ENCODE measurements around the gene MAML3.

The MAML3 gene

GRCh38 chr4:139907001-139907809, 246.8 kb downstream of the MAML3 start:
- TF ChIP-seq TEAD4 (IDR thresholded peaks at IDR 0.05) = no peak
- TF ChIP-seq EP300 (IDR thresholded peaks at IDR 0.05; ENCODE audit: borderline replicate concordance) = no peak
- TF ChIP-seq CREB1 (IDR thresholded peaks at IDR 0.05; ENCODE audit: low read depth) = no peak
- no peak for TF ChIP-seq FOXM1 (IDR thresholded peaks at IDR 0.05; ENCODE audit: borderline replicate concordance, low read depth)
- TF ChIP-seq TAF1 (IDR thresholded peaks at IDR 0.05; ENCODE audit: low read depth) = no peak
- no peak for TF ChIP-seq ZBTB7A (IDR thresholded peaks at IDR 0.05; ENCODE audit: low read depth)
- TF ChIP-seq YY1 (IDR thresholded peaks at IDR 0.05; ENCODE audit: low read depth) = no peak
- TF ChIP-seq TCF12 (IDR thresholded peaks at IDR 0.05; ENCODE audit: low read depth) = no peak
- TF ChIP-seq, protein P1, sequence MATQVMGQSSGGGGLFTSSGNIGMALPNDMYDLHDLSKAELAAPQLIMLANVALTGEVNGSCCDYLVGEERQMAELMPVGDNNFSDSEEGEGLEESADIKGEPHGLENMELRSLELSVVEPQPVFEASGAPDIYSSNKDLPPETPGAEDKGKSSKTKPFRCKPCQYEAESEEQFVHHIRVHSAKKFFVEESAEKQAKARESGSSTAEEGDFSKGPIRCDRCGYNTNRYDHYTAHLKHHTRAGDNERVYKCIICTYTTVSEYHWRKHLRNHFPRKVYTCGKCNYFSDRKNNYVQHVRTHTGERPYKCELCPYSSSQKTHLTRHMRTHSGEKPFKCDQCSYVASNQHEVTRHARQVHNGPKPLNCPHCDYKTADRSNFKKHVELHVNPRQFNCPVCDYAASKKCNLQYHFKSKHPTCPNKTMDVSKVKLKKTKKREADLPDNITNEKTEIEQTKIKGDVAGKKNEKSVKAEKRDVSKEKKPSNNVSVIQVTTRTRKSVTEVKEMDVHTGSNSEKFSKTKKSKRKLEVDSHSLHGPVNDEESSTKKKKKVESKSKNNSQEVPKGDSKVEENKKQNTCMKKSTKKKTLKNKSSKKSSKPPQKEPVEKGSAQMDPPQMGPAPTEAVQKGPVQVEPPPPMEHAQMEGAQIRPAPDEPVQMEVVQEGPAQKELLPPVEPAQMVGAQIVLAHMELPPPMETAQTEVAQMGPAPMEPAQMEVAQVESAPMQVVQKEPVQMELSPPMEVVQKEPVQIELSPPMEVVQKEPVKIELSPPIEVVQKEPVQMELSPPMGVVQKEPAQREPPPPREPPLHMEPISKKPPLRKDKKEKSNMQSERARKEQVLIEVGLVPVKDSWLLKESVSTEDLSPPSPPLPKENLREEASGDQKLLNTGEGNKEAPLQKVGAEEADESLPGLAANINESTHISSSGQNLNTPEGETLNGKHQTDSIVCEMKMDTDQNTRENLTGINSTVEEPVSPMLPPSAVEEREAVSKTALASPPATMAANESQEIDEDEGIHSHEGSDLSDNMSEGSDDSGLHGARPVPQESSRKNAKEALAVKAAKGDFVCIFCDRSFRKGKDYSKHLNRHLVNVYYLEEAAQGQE (IDR thresholded peaks at IDR 0.05; ENCODE audit: low read depth) = no peak
- TF ChIP-seq CEBPB (IDR thresholded peaks at IDR 0.05) = no peak

GRCh38 chr4:139905489-139905888, 248.5 kb downstream of the MAML3 start:
- TF ChIP-seq, protein P2, sequence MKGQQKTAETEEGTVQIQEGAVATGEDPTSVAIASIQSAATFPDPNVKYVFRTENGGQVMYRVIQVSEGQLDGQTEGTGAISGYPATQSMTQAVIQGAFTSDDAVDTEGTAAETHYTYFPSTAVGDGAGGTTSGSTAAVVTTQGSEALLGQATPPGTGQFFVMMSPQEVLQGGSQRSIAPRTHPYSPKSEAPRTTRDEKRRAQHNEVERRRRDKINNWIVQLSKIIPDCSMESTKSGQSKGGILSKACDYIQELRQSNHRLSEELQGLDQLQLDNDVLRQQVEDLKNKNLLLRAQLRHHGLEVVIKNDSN (IDR thresholded peaks at IDR 0.05) = no peak
- TF ChIP-seq TAF1 (IDR thresholded peaks at IDR 0.05; ENCODE audit: low read depth) = no peak
- no peak for TF ChIP-seq TCF12 (IDR thresholded peaks at IDR 0.05; ENCODE audit: low read depth)
- no peak for TF ChIP-seq TEAD4 (IDR thresholded peaks at IDR 0.05)
- TF ChIP-seq ZBTB7A (IDR thresholded peaks at IDR 0.05; ENCODE audit: low read depth) = no peak
- no peak for TF ChIP-seq RAD21 (IDR thresholded peaks at IDR 0.05; ENCODE audit: low read depth)
- no peak for TF ChIP-seq EGR1 (IDR thresholded peaks at IDR 0.05)

DNA sequence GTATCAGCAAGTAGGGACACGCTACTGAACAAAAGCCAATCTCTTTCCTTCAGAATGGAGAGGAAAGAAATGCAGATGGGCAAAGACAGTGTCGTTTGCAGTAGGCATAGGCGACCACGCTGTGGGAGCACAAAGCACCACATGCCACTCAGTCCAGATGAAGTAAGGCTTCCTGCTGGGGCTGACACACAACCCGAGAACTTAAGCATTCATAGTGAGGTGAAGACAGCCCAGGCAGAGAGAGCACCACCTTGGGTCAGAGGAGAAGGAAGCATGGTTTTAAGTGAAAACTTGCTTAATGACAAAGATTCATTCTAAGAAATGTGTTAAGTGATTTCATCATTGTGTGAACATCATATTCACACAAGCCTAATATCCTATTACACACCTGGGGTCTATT, 249.6 kb downstream of the MAML3 start:
- TF ChIP-seq EP300 (IDR thresholded peaks at IDR 0.05; ENCODE audit: borderline replicate concordance) = no peak
- TF ChIP-seq NFIC (IDR thresholded peaks at IDR 0.05) = no peak
- no peak for TF ChIP-seq RAD21 (IDR thresholded peaks at IDR 0.05; ENCODE audit: low read depth)
- TF ChIP-seq TEAD4 (IDR thresholded peaks at IDR 0.05) = no peak
- no peak for TF ChIP-seq YY1 (IDR thresholded peaks at IDR 0.05; ENCODE audit: low read depth)
- TF ChIP-seq EGR1 (IDR thresholded peaks at IDR 0.05) = no peak
- TF ChIP-seq CEBPB (IDR thresholded peaks at IDR 0.05) = no peak
- TF ChIP-seq TAF1 (IDR thresholded peaks at IDR 0.05; ENCODE audit: low read depth) = no peak
- no peak for TF ChIP-seq TCF12 (IDR thresholded peaks at IDR 0.05; ENCODE audit: low read depth)
- TF ChIP-seq, protein P3, sequence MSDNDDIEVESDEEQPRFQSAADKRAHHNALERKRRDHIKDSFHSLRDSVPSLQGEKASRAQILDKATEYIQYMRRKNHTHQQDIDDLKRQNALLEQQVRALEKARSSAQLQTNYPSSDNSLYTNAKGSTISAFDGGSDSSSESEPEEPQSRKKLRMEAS (IDR thresholded peaks at IDR 0.05) = no peak
- no peak for TF ChIP-seq FOXM1 (IDR thresholded peaks at IDR 0.05; ENCODE audit: borderline replicate concordance, low read depth)
- TF ChIP-seq CREB1 (IDR thresholded peaks at IDR 0.05; ENCODE audit: low read depth) = no peak

GRCh38 chr4:139903845-139904244, 250.1 kb downstream of the MAML3 start:
- TF ChIP-seq RAD21 (IDR thresholded peaks at IDR 0.05; ENCODE audit: low read depth) = no peak
- no peak for TF ChIP-seq CREB1 (IDR thresholded peaks at IDR 0.05; ENCODE audit: low read depth)
- no peak for TF ChIP-seq FOXM1 (IDR thresholded peaks at IDR 0.05; ENCODE audit: borderline replicate concordance, low read depth)
- TF ChIP-seq EP300 (IDR thresholded peaks at IDR 0.05; ENCODE audit: borderline replicate concordance) = no peak
- TF ChIP-seq, protein P3 (IDR thresholded peaks at IDR 0.05) = no peak
- TF ChIP-seq EGR1 (IDR thresholded peaks at IDR 0.05) = no peak
- TF ChIP-seq ZBTB7A (IDR thresholded peaks at IDR 0.05; ENCODE audit: low read depth) = no peak
- TF ChIP-seq TAF1 (IDR thresholded peaks at IDR 0.05; ENCODE audit: low read depth) = no peak
- TF ChIP-seq TEAD4 (IDR thresholded peaks at IDR 0.05) = no peak
- TF ChIP-seq, protein P2 (IDR thresholded peaks at IDR 0.05) = no peak
- TF ChIP-seq NFIC (IDR thresholded peaks at IDR 0.05) = no peak
- TF ChIP-seq, protein P1 (IDR thresholded peaks at IDR 0.05; ENCODE audit: low read depth) = no peak
- no peak for TF ChIP-seq TCF12 (IDR thresholded peaks at IDR 0.05; ENCODE audit: low read depth)
- TF ChIP-seq YY1 (IDR thresholded peaks at IDR 0.05; ENCODE audit: low read depth) = no peak
- no peak for TF ChIP-seq CEBPB (IDR thresholded peaks at IDR 0.05)

All from Ishikawa (cell line).